ENCODE results near the gene ADAMTSL1.

Gene ADAMTSL1

DNA sequence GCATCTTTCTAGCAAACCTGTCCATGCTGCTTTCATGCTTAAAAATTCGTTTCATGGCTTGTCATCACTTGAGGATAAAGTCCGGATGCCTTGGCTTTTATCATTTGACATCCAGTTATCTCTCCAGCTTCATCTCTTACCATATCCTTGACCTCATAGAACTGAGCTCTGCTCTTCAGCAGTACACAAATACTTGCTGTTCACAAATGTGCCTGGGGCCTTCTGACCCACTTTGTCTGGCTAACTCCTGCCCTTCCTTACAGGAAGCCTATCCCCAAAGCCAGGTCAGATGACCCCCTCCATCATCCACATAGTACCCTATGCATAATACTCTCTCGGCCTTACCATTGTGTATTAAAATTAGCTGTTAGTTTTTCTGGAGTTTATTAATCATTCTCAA lies 310.0 kb downstream of the ADAMTSL1 start:
- Histone ChIP-seq H3K36me3 (ENCODE audit: control insufficient read depth, insufficient read depth, low read length, severe bottlenecking) (peaks cover 3% of the 10 kb centered on the region), H3K9me3 (ENCODE audit: control insufficient read depth, low read length) (no peaks in the 10 kb centered on the region), H3K9ac (ENCODE audit: low read length) (no peak overlapping the region), H3K27me3 (replicated peaks; ENCODE audit: control insufficient read depth, insufficient read depth, low read length) (no peaks in the 10 kb centered on the region), H3K4me1 (ENCODE audit: control insufficient read depth, insufficient read depth, low read length) (peaks cover 34% of the 10 kb centered on the region), H3K4me3 (ENCODE audit: low read length) (no peak overlapping the region)
- DNase-seq (ENCODE audit: low read depth): no peak

DNA sequence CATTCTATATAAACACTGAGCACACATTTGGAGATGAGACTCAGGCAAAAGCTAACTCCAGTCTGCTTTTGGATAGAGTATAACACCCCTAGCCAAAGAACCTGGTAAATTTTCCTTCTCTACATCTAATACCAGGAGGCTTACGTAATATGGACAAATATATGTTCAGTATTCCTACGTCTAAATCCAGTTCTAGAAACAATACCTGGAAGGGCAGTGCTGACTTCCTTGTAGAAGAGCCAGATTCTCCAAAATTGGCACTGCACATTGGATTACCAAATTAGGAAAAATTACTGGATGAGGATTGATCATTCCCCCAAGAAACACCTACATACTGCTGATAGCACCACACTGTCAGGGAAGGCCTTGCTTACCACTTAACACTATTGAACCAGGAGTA lies 311.7 kb downstream of the ADAMTSL1 start:
- no peaks in the 10 kb centered on the region for H3K9me3 ChIP-seq (ENCODE audit: control insufficient read depth, low read length)
- no peak overlapping the region for H3K9ac ChIP-seq (ENCODE audit: low read length)
- no peak overlapping the region for H3K4me3 ChIP-seq (ENCODE audit: low read length)
- H3K4me1 ChIP-seq (ENCODE audit: control insufficient read depth, insufficient read depth, low read length): peaks cover 35% of the 10 kb centered on the region
- DNase-seq (ENCODE audit: low read depth): no peak
- no peaks in the 10 kb centered on the region for H3K27me3 ChIP-seq (replicated peaks; ENCODE audit: control insufficient read depth, insufficient read depth, low read length)
- H3K36me3 ChIP-seq (ENCODE audit: control insufficient read depth, insufficient read depth, low read length, severe bottlenecking): peaks cover 3% of the 10 kb centered on the region

DNA sequence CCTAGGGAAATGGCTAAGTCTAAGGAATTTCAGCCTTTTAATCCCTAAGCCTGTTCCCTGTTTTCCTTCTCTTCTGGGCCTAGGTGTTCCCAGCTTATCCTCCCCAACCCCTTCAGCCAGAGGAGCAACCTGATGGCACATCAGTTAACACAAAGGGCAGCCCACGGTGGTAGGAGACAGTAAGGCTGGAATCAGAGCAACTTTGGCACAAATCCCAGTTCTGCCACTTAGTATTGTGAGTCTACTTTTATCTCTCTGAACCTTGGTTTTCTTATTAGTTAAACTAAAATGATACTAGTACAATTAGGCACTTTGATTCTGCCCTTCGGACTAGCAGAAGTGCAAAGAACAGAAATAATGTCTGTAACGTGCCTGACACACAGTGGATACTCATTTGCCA lies 312.2 kb downstream of the ADAMTSL1 start:
- Histone ChIP-seq H3K27me3 (replicated peaks; ENCODE audit: control insufficient read depth, insufficient read depth, low read length) (no peaks in the 10 kb centered on the region), H3K9ac (ENCODE audit: low read length) (no peak overlapping the region), H3K36me3 (ENCODE audit: control insufficient read depth, insufficient read depth, low read length, severe bottlenecking) (peaks cover 3% of the 10 kb centered on the region), H3K4me3 (ENCODE audit: low read length) (no peak overlapping the region), H3K9me3 (ENCODE audit: control insufficient read depth, low read length) (no peaks in the 10 kb centered on the region), H3K4me1 (ENCODE audit: control insufficient read depth, insufficient read depth, low read length) (peaks cover 35% of the 10 kb centered on the region)
- DNase-seq (ENCODE audit: low read depth): no peak

DNA sequence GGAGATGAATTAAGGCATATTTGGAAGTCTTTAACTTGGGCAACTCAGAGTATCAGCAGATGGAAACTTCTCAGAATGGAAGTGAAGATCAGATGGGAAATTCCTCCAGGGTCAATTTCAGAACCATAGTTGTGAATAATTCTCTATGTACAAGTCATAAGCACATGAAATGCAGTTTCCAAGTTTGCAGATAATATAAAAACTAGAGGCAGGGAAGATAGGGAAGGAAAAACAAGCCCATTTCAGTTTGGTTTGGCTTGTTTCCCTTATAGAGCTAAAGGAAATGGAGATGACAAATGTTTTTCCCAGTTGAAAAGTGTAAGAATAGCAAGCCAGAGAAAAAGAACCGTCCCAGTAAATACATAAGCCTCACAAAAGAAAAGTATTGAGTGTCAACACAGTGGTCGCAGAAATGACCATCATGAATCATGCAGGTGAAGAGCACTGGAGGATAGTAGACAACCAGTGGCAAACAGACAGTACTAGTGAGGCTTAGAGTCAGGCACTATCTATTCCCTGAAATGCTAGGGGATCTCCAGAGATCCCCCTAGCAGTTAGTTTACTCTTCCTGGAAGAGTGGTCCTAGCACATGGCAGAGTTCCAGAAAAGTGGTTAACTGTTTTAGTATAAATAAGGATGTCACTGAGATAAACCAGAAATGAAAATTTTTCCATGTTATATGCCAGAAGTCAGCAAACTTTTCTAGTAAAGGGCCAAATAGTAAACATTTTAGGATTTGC lies 313.1 kb downstream of the ADAMTSL1 start:
- H3K27me3 ChIP-seq (replicated peaks; ENCODE audit: control insufficient read depth, insufficient read depth, low read length): no peaks in the 10 kb centered on the region
- peaks cover 3% of the 10 kb centered on the region for H3K36me3 ChIP-seq (ENCODE audit: control insufficient read depth, insufficient read depth, low read length, severe bottlenecking)
- H3K4me1 ChIP-seq (ENCODE audit: control insufficient read depth, insufficient read depth, low read length): peaks cover 31% of the 10 kb centered on the region
- peak overlapping the region; percentile 43 for H3K4me3 ChIP-seq (ENCODE audit: low read length)
- peak; percentile 21 for DNase-seq (ENCODE audit: low read depth)
- peak overlapping the region; percentile 51 for H3K9ac ChIP-seq (ENCODE audit: low read length)
- no peaks in the 10 kb centered on the region for H3K9me3 ChIP-seq (ENCODE audit: control insufficient read depth, low read length)

DNA sequence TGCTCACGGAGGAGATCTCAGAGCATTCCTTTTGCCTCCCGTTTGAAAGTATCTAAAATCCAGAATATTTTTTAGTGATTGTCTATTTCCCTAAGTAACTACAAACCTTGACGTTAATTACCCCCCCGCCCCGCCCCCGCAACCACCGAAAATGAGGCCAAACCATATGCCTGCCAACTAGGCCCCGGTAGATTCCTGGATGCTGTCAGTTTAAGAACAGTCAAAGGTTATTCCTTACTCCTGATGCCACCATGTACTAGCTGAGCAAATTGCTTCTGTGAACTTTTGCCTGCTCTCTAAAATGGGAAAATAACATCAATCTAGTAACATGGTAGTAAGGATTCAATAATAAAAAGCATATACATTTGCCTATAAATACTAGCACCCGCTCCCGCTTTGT lies 314.3 kb downstream of the ADAMTSL1 start:
- peaks cover 2% of the 10 kb centered on the region for H3K36me3 ChIP-seq (ENCODE audit: control insufficient read depth, insufficient read depth, low read length, severe bottlenecking)
- H3K4me3 ChIP-seq (ENCODE audit: low read length): no peak overlapping the region
- no peaks in the 10 kb centered on the region for H3K9me3 ChIP-seq (ENCODE audit: control insufficient read depth, low read length)
- peak overlapping the region; percentile 55 for H3K9ac ChIP-seq (ENCODE audit: low read length)
- H3K27me3 ChIP-seq (replicated peaks; ENCODE audit: control insufficient read depth, insufficient read depth, low read length): no peaks in the 10 kb centered on the region
- DNase-seq (ENCODE audit: low read depth): no peak
- peaks cover 31% of the 10 kb centered on the region for H3K4me1 ChIP-seq (ENCODE audit: control insufficient read depth, insufficient read depth, low read length)

DNA sequence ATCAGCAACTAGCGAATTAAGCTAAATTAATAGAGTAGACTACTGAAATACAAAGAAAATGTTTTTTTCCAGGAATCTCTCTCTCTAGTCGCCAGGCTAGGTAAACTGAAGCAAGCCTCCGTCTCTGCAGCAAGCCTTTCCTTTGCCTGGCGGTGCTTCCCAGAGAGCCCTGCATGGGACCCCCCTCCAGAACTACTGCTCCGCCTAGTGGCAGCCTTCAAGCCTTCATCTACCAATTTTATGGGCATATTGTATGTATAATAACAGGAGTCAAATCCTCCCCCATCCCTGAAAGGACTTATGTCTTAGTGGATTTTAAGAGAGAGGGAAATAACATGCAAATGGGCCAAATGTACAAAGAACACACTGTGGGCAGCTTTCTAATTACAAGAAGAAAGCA lies 317.1 kb downstream of the ADAMTSL1 start:
- no peak for DNase-seq (ENCODE audit: low read depth)
- no peaks in the 10 kb centered on the region for H3K9me3 ChIP-seq (ENCODE audit: control insufficient read depth, low read length)
- no peak overlapping the region for H3K4me3 ChIP-seq (ENCODE audit: low read length)
- no peak overlapping the region for H3K9ac ChIP-seq (ENCODE audit: low read length)
- H3K4me1 ChIP-seq (ENCODE audit: control insufficient read depth, insufficient read depth, low read length): peaks cover 35% of the 10 kb centered on the region
- H3K36me3 ChIP-seq (ENCODE audit: control insufficient read depth, insufficient read depth, low read length, severe bottlenecking): no peaks in the 10 kb centered on the region
- no peaks in the 10 kb centered on the region for H3K27me3 ChIP-seq (replicated peaks; ENCODE audit: control insufficient read depth, insufficient read depth, low read length)

DNA sequence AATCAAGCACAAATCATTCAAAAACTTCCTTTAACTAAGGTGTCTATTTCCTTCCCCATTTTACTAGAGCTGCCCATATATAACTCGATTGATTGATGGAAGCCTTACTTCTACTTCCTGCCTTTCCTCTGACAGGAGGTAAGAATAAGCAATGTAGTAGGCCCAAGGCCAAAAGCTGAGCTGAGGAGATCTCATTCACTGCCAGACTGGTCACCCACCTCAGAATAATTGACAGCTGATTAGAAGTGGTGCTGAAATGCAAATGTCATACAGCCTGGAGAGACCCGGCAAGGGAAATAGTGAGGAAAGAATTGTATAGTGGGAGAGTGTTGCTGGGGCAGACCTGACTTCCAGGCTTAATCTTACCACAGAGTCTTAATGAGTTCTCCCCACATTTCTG lies 319.2 kb downstream of the ADAMTSL1 start:
- no peaks in the 10 kb centered on the region for H3K36me3 ChIP-seq (ENCODE audit: control insufficient read depth, insufficient read depth, low read length, severe bottlenecking)
- no peak overlapping the region for H3K4me3 ChIP-seq (ENCODE audit: low read length)
- H3K27me3 ChIP-seq (replicated peaks; ENCODE audit: control insufficient read depth, insufficient read depth, low read length): no peaks in the 10 kb centered on the region
- H3K4me1 ChIP-seq (ENCODE audit: control insufficient read depth, insufficient read depth, low read length): peaks cover 26% of the 10 kb centered on the region
- no peaks in the 10 kb centered on the region for H3K9me3 ChIP-seq (ENCODE audit: control insufficient read depth, low read length)
- H3K9ac ChIP-seq (ENCODE audit: low read length): no peak overlapping the region
- no peak for DNase-seq (ENCODE audit: low read depth)

DNA sequence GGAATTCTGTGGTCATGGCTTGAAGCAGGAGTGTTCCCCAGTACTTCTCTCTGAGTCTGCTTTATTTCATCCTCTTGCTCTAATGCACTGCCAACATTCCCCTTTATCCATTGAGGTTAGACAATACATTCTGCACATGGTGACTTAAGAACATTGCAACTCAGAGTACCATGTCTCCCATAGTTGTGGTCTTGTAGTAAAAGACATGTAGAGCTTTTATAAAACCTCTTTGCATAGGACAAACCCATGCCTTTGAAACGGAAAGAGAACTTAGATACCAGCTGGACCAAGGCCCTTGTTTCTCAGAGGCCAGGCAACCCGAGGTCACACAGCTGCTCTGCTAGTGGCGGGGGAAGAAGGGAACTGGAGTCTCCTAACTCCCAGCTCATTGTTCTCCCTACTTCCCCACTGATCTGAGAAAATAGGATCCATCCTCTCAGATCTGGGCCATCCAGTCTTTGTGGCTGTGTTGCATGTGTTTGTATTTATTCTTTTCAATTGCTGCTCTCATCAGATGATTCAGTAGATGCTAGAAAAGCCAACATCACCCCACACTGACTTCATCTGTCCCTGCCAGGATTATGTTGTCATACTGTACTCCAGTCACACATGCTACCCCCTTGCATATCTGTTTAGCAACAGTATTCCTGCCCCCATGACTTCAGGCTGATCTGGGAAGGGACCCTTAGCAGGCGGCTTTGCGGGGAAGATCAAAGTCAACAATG lies 322.2 kb downstream of the ADAMTSL1 start:
- Histone ChIP-seq H3K4me3 (ENCODE audit: low read length) (no peak overlapping the region), H3K9ac (ENCODE audit: low read length) (no peak overlapping the region), H3K4me1 (ENCODE audit: control insufficient read depth, insufficient read depth, low read length) (peaks cover 21% of the 10 kb centered on the region)

DNA sequence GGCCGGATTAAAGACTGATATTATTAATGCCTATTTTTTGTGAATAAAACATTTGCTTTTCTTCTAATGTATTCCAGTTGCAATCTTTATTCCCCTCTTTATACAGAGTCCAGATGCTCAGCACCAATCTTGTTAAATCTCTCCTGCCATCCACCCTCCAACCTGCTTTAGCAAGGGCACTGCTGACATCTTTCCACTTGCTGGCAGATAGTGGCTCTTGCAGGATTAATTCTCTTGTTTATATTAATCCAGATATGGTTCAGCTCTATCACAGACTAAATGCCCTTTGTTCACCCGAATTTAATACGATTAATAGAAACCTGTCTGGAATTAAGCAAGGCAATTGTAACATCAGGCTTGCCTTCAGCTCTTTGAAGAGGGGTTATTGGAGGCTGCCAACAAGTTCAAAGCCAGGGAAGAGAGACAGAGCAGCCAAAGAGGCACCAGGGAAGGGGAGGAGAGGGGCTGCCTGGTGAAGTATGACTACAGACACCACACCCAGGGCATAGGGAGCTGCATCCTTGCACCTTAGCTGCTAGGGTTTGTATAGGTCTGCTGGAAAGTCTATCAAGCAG lies 322.8 kb downstream of the ADAMTSL1 start:
- no peak for DNase-seq (ENCODE audit: low read depth)
- Histone ChIP-seq H3K36me3 (ENCODE audit: control insufficient read depth, insufficient read depth, low read length, severe bottlenecking) (no peaks in the 10 kb centered on the region), H3K4me3 (ENCODE audit: low read length) (no peak overlapping the region), H3K4me1 (ENCODE audit: control insufficient read depth, insufficient read depth, low read length) (peaks cover 21% of the 10 kb centered on the region), H3K27me3 (replicated peaks; ENCODE audit: control insufficient read depth, insufficient read depth, low read length) (no peaks in the 10 kb centered on the region), H3K9ac (ENCODE audit: low read length) (no peak overlapping the region), H3K9me3 (ENCODE audit: control insufficient read depth, low read length) (no peaks in the 10 kb centered on the region)

More for the DNA sequence above, 322.2 kb downstream of the ADAMTSL1 start:
- Histone ChIP-seq H3K9me3 (ENCODE audit: control insufficient read depth, low read length) (no peaks in the 10 kb centered on the region), H3K36me3 (ENCODE audit: control insufficient read depth, insufficient read depth, low read length, severe bottlenecking) (no peaks in the 10 kb centered on the region), H3K27me3 (replicated peaks; ENCODE audit: control insufficient read depth, insufficient read depth, low read length) (no peaks in the 10 kb centered on the region)
- peak; percentile 30 for DNase-seq (ENCODE audit: low read depth)

DNA sequence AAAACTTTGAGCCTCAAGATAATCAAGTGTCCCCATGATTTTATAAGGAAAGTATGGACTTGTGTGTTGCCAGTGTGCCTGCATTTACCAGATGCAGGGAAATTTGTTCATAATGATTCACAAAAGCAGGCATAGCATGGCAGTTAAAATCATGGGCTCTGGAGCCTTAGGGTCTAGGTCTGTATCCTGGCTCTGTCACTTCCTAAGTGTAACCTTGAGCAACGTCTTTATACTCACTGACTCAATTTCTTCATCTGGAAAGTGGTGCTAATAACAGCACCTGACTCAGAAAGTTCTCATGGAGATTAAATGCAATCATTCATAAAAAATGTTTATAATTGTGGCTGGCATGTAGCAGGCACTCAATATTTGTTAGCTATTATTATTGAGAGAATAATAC lies 324.2 kb downstream of the ADAMTSL1 start:
- H3K9ac ChIP-seq (ENCODE audit: low read length): no peak overlapping the region
- H3K4me1 ChIP-seq (ENCODE audit: control insufficient read depth, insufficient read depth, low read length): peaks cover 21% of the 10 kb centered on the region

DNA sequence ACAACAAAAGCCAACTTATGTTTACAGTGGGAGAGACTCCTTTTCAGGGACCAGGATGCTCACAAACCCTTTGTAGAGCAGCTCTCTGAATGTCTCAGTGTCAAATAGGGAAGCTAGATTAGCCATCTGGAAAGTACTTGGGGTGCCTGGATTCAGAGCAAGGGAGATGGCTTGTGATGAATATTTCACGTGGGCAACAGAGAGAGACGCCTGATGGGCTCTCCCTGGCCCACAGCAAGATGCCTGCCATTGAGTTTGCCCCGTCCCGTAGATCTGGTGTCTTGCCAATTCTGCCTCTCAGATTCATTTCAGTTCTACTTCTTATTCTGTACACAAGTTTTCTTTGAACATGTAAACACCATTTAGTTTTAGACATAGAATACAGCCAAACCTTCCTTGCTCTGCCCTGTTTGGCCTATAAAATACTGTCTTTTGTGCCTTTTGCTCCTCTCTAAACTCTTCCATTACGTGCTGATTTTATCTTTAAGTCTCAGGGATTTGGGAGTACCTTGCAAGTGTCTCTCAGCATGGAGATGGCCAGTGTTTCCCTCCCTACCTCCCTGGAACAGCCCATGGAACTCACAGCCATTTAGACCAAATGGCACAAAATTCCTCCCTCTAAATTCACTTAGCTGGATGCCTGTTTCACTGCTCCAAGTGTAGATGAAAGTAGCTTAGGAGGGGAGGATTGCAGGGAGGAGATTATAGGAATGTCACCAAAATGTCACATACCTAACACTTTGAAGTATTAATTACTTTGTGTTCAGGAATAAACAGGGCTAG lies 324.7 kb downstream of the ADAMTSL1 start:
- no peak for DNase-seq (ENCODE audit: low read depth)
- no peaks in the 10 kb centered on the region for H3K9me3 ChIP-seq (ENCODE audit: control insufficient read depth, low read length)
- H3K36me3 ChIP-seq (ENCODE audit: control insufficient read depth, insufficient read depth, low read length, severe bottlenecking): no peaks in the 10 kb centered on the region
- no peak overlapping the region for H3K9ac ChIP-seq (ENCODE audit: low read length)
- H3K27me3 ChIP-seq (replicated peaks; ENCODE audit: control insufficient read depth, insufficient read depth, low read length): no peaks in the 10 kb centered on the region
- peaks cover 21% of the 10 kb centered on the region for H3K4me1 ChIP-seq (ENCODE audit: control insufficient read depth, insufficient read depth, low read length)
- no peak overlapping the region for H3K4me3 ChIP-seq (ENCODE audit: low read length)

More for the DNA sequence above, 324.2 kb downstream of the ADAMTSL1 start:
- H3K36me3 ChIP-seq (ENCODE audit: control insufficient read depth, insufficient read depth, low read length, severe bottlenecking): no peaks in the 10 kb centered on the region
- no peaks in the 10 kb centered on the region for H3K27me3 ChIP-seq (replicated peaks; ENCODE audit: control insufficient read depth, insufficient read depth, low read length)
- peak; percentile 5 for DNase-seq (ENCODE audit: low read depth)
- no peaks in the 10 kb centered on the region for H3K9me3 ChIP-seq (ENCODE audit: control insufficient read depth, low read length)
- no peak overlapping the region for H3K4me3 ChIP-seq (ENCODE audit: low read length)
